HepG2 (cell line): ENCODE data around the gene TTC32. TPM values are rescaled to one million over a fixed set of nuclear protein-coding genes. Genes with fewer than 3 reads are reported as not detected.

Source experiments
- ARNTL ChIP-seq: sonication (generic); formaldehyde crosslinking; IDR thresholded peaks from 2 replicates; pipeline ENCODE4 v1.4.0; 2020; ENCODE audit warnings: mild to moderate bottlenecking, missing genetic modification reagents
- EP300 ChIP-seq, 3 experiments: sonication (generic) in 1 of 3; formaldehyde crosslinking in 1 of 3; IDR thresholded peaks; 2 replicates each; pipeline versions ENCODE4 v1.5.1 to v1.6.1; 2011 to 2020; ENCODE audit warnings: low read depth in 2 of 3, low read length in 2 of 3, borderline replicate concordance in 1 of 3, improper control_type of control experiment in 1 of 3, mild to moderate bottlenecking in 1 of 3, missing genetic modification reagents in 1 of 3, moderate library complexity in 1 of 3
- ETV5 ChIP-seq: IDR thresholded peaks from 2 replicates; pipeline ENCODE4 v1.6.1; 2018; ENCODE audit warnings: missing biosample characterization, missing genetic modification reagents, inconsistent platforms, borderline replicate concordance
- FIP1L1 ChIP-seq: fragments of 200-400 bp; formaldehyde crosslinking; IDR thresholded peaks from 2 replicates; pipeline ENCODE4 v1.6.1; 2018; ENCODE audit warnings: low read depth, mild to moderate bottlenecking, low read length, moderate library complexity, borderline replicate concordance; ENCODE audit not compliant: insufficient read depth
- HNF1A ChIP-seq, 2 experiments: sonication (generic) in 1 of 2; formaldehyde crosslinking in 1 of 2; IDR thresholded peaks; 2 replicates each; pipeline versions ENCODE4 v1.4.0 to v1.6.1; 2016 to 2020; ENCODE audit warnings: borderline replicate concordance in 1 of 2, low read depth in 1 of 2, mild to moderate bottlenecking in 1 of 2, missing genetic modification reagents in 1 of 2
- IKZF1 ChIP-seq: fragments of 450-650 bp; IDR thresholded peaks from 2 replicates; pipeline ENCODE4 v1.7.1; 2016
- MBD4 ChIP-seq: IDR thresholded peaks from 2 replicates; pipeline ENCODE4 v1.6.1; 2012; ENCODE audit warnings: low read length, inconsistent platforms, borderline replicate concordance
- NONO ChIP-seq, 2 experiments: fragments of 450-650 bp in 1 of 2; sonication (generic) in 1 of 2; formaldehyde crosslinking in 1 of 2; IDR thresholded peaks in 1 of 2; conservative IDR thresholded peaks in 1 of 2; 2 replicates each; pipeline versions ENCODE4 v1.6.1 to v1.8.0; 2017 to 2022; ENCODE audit warnings: mild to moderate bottlenecking in 1 of 2, missing genetic modification reagents in 1 of 2, moderate library complexity in 1 of 2
- SAP130 ChIP-seq: IDR thresholded peaks from 2 replicates; pipeline ENCODE4 v1.6.1; 2016; ENCODE audit warnings: low read depth
- SIX1 ChIP-seq: sonication (generic); formaldehyde crosslinking; IDR thresholded peaks from 2 replicates; pipeline ENCODE4 v1.4.0; 2020; ENCODE audit warnings: missing genetic modification reagents, borderline replicate concordance
- SMAD3 ChIP-seq: sonication (generic); formaldehyde crosslinking; IDR thresholded peaks from 2 replicates; pipeline ENCODE4 v1.4.0; 2020; ENCODE audit warnings: missing genetic modification reagents
- SNAPC2 ChIP-seq: sonication (generic); formaldehyde crosslinking; IDR thresholded peaks from 2 replicates; pipeline ENCODE4 v1.8.1; 2022; ENCODE audit warnings: mild to moderate bottlenecking, missing genetic modification reagents
- TEAD3 ChIP-seq: optimal IDR thresholded peaks from 2 replicates; pipeline ENCODE3; 2016; ENCODE audit warnings: borderline replicate concordance
- ZGPAT ChIP-seq: IDR thresholded peaks from 2 replicates; pipeline ENCODE4 v1.6.1; 2016; ENCODE audit warnings: mild to moderate bottlenecking
- ZNF230 ChIP-seq: sonication (generic); formaldehyde crosslinking; IDR thresholded peaks from 2 replicates; pipeline ENCODE4 v1.4.0; 2020; ENCODE audit warnings: mild to moderate bottlenecking, missing genetic modification reagents
- ZNF263 ChIP-seq: sonication (generic); formaldehyde crosslinking; IDR thresholded peaks from 2 replicates; pipeline ENCODE4 v1.4.0; 2020; ENCODE audit warnings: missing genetic modification reagents
- ZNF34 ChIP-seq: sonication (generic); formaldehyde crosslinking; IDR thresholded peaks from 2 replicates; pipeline ENCODE4 v1.4.0; 2020; ENCODE audit warnings: mild to moderate bottlenecking, missing genetic modification reagents, borderline replicate concordance
- ZNF354B ChIP-seq: sonication (generic); formaldehyde crosslinking; IDR thresholded peaks from 2 replicates; pipeline ENCODE4 v1.8.0; 2022; ENCODE audit warnings: mild to moderate bottlenecking, missing genetic modification reagents
- ZNF530 ChIP-seq: sonication (generic); formaldehyde crosslinking; IDR thresholded peaks from 2 replicates; pipeline ENCODE4 v1.5.0; 2020; ENCODE audit warnings: low read depth, mild to moderate bottlenecking, missing genetic modification reagents
- ZNF672 ChIP-seq: sonication (generic); formaldehyde crosslinking; IDR thresholded peaks from 2 replicates; pipeline ENCODE4 v1.8.1; 2022; ENCODE audit warnings: missing genetic modification reagents
- ZSCAN20 ChIP-seq: sonication (generic); formaldehyde crosslinking; IDR thresholded peaks from 2 replicates; pipeline ENCODE4 v1.4.0; 2020; ENCODE audit warnings: missing genetic modification reagents, mild to moderate bottlenecking, borderline replicate concordance
- ZSCAN31 ChIP-seq: sonication (generic); formaldehyde crosslinking; IDR thresholded peaks from 2 replicates; pipeline ENCODE4 v1.5.0; 2020; ENCODE audit warnings: low read depth, mild to moderate bottlenecking, missing genetic modification reagents
- polyA plus RNA-seq, 8 experiments: library from polyadenylated mRNA; depleted of rRNA in 3 of 8; stranded (reverse) in 7 of 8; unstranded in 1 of 8; fragments of >200 nt; fragmentation: Illumina TruSeq in 4 of 8; extraction: Trizol in 4 of 8; gene quantifications; 2 replicates each; pipeline versions ENCODE4 v1.2.1 to v1.2.3, GENCODE V29; 2011 to 2016; ENCODE audit warnings: low read depth in 4 of 8, missing spikeins in 1 of 8, mixed read lengths in 1 of 8; ENCODE audit not compliant: insufficient read depth in 1 of 8
- total RNA-seq, 5 experiments: library from RNA; depleted of rRNA; stranded (reverse); fragments of >200 nt; fragmentation: Illumina TruSeq; extraction: Trizol; gene quantifications; 2 replicates each; pipeline ENCODE4 v1.2.3, GENCODE V29; 2016; ENCODE audit warnings: low read depth in 1 of 5
- TF ChIP-seq, protein P1 (sequence below): sonication (generic); formaldehyde crosslinking; IDR thresholded peaks from 2 replicates; pipeline ENCODE4 v1.5.1; 2020; ENCODE audit warnings: mild to moderate bottlenecking, missing genetic modification reagents, borderline replicate concordance

TTC32 gene
- total and polyA plus RNA-seq, 2 of the 13 experiments (the other 11 are each of a cell fraction or from before 2014, with no cell fraction given), result 21.6 to 38.3 TPM

- TF ChIP-seq ZSCAN20 (CRISPR knock-in tag), result no peak
- peak; percentile 57 for TF ChIP-seq SAP130 (CRISPR knock-in tag)
- no peak; the same call in 1 of the 2 replicates for TF ChIP-seq HNF1A (IDR thresholded peaks at IDR 0.05; ENCODE audit: low read depth)
- peak; percentile 15; the same call in 1 of the 2 replicates for TF ChIP-seq HNF1A (CRISPR knock-in tag; IDR thresholded peaks at IDR 0.05; ENCODE audit: borderline replicate concordance)
- peak; percentile 93; the same call in 1 of the 2 replicates for TF ChIP-seq SIX1 (CRISPR knock-in tag)
- peak in 1 of 2 experiments; percentile 25; a peak in 1 of 4 replicates for TF ChIP-seq EP300 (IDR thresholded peaks at IDR 0.05; ENCODE audit: low read depth in 2 of 2, low read length in 2 of 2)
- no peak for TF ChIP-seq EP300 (CRISPR knock-in tag; IDR thresholded peaks at IDR 0.05; ENCODE audit: borderline replicate concordance)
- TF ChIP-seq ETV5 (CRISPR knock-in tag), result peak; percentile 36; the same call in 1 of the 2 replicates
- no peak for TF ChIP-seq ARNTL (CRISPR knock-in tag)
- 0 out of 2 replicates have a peak, but pooled peaks have one; percentile 37 for TF ChIP-seq ZSCAN31
- TF ChIP-seq ZNF34 (CRISPR knock-in tag), result no peak
- no peak for TF ChIP-seq NONO (IDR thresholded peaks at IDR 0.05)
- TF ChIP-seq NONO (CRISPR knock-in tag; conservative IDR thresholded peaks at IDR 0.05), result no peak
- TF ChIP-seq ZNF672 (CRISPR knock-in tag), result no peak
- TF ChIP-seq, protein P1, sequence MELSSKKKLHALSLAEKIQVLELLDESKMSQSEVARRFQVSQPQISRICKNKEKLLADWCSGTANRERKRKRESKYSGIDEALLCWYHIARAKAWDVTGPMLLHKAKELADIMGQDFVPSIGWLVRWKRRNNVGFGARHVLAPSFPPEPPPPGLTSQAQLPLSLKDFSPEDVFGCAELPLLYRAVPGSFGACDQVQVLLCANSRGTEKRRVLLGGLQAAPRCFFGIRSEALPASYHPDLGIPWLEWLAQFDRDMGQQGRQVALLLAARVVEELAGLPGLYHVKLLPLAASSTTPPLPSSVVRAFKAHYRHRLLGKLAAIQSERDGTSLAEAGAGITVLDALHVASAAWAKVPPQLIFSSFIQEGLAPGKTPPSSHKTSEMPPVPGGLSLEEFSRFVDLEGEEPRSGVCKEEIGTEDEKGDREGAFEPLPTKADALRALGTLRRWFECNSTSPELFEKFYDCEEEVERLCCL (CRISPR knock-in tag), result no peak
- no peak for TF ChIP-seq MBD4
- no peak for TF ChIP-seq IKZF1
- no peak for TF ChIP-seq SNAPC2 (CRISPR knock-in tag)
- no peak for TF ChIP-seq ZNF530 (CRISPR knock-in tag)
- no peak for TF ChIP-seq ZNF263
- TF ChIP-seq ZNF230 (CRISPR knock-in tag), result no peak
- TF ChIP-seq ZGPAT (CRISPR knock-in tag), result peak; percentile 24; the same call in 1 of the 2 replicates
- no peak for TF ChIP-seq ZNF354B (CRISPR knock-in tag)
- peak; percentile 90 for TF ChIP-seq TEAD3
- no peak for TF ChIP-seq SMAD3 (CRISPR knock-in tag)
- TF ChIP-seq FIP1L1, result no peak
Measured at GRCh38 chr2:19933351-19933981, 31.7 kb upstream of the TTC32 start (continued).
